Activated CD4-positive, alpha-beta T cell treated with anti-CD3 and anti-CD28 coated beads, Interleukin-2, amount 50 U/mL, for 48 hours (primary cell): Measurements from ENCODE around the gene SLC6A9.

Source experiments
- DNase-seq, 2 experiments: peaks; one replicate each; pipeline ENCODE4 v3.0.0-alpha.2; 2020

SLC6A9 gene

GRCh38 chr1:43965316-43965715, 65.9 kb downstream of the SLC6A9 start:
- no peak for DNase-seq

DNA sequence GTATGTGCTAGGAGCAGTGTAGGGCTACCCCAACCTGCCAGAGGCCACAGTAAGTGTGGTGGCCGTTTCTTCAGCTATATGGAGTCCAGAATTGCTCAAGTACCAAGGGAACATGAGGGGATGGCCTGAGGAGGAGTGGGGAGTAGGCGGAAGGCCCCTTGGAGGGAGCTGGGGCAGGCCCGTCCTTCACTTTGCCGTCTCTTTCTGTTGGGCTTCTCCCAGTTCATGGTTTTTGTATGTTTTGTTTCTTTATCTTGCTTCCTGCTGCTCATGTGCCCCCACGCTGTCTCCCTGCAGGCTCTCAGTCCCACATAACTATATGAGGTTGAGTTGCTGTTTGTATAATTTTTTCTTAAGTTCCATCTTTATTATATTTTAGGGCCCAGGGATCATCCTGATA, 67.4 kb downstream of the SLC6A9 start:
- DNase-seq, result no peak

DNA sequence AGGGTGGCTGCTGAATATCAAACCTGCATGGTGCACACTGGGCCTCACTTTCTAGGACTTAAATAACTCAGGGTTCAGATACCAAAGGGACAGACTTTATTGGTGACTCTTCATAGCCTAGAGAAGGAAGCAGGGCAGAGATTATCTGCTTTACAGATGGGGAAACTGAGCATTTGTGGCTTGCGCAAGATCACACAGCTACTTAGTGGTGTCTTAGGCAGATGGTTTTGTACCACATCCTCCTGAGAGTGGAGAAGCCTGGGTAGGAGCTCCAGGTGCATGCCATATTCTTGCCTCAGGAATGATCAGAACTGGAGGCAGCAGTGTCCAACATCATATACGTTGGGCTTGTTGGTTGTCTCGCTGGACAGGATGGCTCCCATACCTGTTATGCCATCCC, 68.3 kb downstream of the SLC6A9 start:
- no peak for DNase-seq

- DNase-seq, result no peak
Observed at GRCh38 chr1:43962324-43962723, 68.9 kb downstream of the SLC6A9 start.

GRCh38 chr1:43961692-43962091, 69.6 kb downstream of the SLC6A9 start:
- DNase-seq, result no peak

DNA sequence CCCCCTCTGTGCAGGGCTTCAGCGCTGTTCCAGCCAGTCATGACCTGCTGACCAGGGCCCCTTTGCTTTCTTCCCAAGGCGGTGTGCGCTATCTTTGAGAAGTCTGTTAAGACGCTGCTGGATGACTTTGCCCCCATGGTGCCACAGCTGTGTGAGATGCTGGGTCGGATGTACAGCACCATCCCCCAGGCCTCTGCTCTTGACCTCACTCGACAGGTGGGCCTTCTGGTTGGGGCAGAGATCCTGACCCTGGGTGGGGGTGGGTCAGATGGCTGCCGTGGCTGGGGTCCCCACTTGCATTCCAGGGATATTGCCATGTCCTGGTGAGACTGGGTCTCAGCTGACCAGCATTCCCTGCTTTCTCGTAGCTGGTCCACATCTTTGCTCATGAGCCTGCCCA, 70.5 kb downstream of the SLC6A9 start:
- DNase-seq, result no peak

- no peak for DNase-seq
Observed at GRCh38 chr1:43958351-43959255, 72.7 kb downstream of the SLC6A9 start.

DNA sequence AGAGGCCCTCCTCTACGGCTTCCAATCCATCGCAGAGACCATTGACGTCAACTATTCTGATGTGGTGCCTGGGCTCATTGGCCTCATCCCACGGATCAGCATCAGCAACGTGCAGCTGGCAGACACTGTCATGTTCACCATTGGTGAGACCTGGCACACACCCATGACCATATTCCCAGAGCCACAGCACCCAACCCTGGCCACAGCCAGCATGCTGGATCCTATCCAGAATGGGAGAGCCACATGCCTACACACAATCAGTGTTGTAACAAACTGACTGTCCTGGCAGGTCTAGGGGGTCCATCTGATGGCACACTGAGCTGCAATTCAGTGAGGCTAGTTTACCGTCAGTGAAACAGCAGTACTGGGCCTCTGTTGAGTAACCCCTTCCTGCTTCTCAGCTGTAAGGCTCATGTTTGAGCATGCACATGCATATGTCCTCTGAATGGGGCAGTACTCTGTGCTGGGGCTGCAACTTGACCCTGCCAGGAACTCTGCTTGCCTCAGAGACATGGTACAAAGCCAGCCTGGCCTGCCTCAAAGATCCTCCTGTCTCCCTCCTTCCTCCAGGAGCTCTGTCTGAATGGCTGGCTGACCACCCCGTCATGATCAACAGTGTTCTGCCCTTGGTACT, 73.7 kb downstream of the SLC6A9 start:
- no peak for DNase-seq

GRCh38 chr1:43956234-43956633, 75.0 kb downstream of the SLC6A9 start:
- no peak for DNase-seq

DNA sequence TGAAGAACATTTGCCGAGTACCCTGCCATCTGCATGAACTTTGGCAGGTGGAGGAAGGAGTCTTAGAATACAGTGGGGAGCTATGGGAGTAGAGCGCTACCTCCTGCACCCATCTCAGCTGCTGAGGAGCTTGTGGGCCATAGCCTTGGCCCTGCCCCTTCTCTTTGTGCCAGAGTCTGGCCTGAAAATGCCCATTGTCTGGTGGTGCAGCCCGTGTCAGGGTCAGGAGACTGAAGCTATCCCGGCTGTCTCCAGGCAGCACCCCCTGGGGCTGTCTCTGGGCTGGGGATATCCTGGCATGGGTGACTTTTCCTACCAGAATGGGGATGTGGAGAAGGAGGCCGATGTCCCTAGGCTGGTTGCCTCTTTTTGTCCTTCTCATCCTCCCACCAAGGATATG, 77.2 kb downstream of the SLC6A9 start:
- DNase-seq, result no peak

GRCh38 chr1:43953361-43953760, 77.9 kb downstream of the SLC6A9 start:
- no peak for DNase-seq

- no peak for DNase-seq
Observed at GRCh38 chr1:43952731-43953346, 78.4 kb downstream of the SLC6A9 start.

DNA sequence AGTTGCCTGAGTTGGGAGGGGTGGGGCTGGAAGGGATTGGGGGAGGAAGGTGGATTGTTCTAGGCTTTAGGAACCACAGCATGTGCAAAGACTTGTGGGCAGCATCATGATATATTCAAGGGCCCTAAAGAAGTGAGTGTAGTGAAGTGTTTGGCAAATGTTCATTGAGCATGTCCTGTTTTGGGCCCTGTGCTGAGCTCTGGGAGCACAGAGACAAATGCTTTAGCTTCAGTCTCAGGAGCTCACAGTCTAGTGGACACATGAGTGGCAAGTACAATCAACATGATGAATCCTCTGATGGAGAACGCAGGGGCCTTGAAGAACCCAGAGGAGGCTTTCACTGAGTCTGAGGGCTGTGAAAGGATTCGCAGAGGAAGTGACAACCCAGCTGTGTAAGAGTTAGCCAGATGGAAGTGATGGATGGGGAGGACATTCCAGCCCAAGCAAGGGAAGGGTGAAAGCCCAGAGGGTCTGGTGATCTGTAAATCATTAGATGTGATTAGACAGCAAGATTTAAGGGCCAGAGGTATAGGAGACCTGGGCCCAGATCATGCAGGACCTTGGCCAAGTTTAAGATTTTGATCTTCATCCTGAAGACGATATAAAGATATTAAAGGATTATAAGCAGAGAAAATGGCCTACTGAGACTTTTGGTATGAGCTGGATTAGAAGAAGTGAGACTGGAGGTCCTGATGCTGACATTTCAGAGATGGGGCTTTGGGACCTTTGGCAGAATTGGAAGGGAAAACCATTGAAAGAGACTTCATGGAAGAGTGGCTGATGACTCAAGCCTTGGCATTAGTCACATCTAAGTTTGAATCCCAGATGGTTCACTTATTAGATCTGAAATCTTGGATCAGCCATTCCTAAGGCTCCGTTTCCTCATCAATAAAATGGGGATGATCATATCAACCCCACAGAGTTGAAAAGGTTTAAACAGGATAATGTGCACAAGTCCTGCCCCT, 80.0 kb downstream of the SLC6A9 start:
- no peak for DNase-seq

DNA sequence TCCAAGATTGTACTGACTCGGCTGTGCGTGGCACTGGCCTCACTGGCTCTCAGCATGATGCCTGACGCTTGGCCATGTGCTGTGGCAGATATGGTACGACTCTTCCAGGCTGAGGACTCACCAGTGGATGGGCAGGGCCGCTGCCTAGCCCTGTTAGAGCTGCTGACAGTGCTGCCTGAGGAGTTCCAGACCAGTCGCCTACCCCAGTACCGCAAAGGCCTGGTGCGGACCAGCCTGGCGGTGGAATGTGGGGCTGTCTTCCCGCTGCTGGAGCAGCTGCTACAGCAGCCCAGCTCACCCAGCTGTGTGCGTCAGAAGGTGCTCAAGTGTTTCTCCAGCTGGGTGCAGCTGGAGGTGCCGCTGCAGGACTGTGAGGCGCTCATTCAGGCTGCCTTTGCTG, 81.6 kb downstream of the SLC6A9 start:
- no peak for DNase-seq

GRCh38 chr1:43947874-43948437, 83.3 kb downstream of the SLC6A9 start:
- no peak for DNase-seq

DNA sequence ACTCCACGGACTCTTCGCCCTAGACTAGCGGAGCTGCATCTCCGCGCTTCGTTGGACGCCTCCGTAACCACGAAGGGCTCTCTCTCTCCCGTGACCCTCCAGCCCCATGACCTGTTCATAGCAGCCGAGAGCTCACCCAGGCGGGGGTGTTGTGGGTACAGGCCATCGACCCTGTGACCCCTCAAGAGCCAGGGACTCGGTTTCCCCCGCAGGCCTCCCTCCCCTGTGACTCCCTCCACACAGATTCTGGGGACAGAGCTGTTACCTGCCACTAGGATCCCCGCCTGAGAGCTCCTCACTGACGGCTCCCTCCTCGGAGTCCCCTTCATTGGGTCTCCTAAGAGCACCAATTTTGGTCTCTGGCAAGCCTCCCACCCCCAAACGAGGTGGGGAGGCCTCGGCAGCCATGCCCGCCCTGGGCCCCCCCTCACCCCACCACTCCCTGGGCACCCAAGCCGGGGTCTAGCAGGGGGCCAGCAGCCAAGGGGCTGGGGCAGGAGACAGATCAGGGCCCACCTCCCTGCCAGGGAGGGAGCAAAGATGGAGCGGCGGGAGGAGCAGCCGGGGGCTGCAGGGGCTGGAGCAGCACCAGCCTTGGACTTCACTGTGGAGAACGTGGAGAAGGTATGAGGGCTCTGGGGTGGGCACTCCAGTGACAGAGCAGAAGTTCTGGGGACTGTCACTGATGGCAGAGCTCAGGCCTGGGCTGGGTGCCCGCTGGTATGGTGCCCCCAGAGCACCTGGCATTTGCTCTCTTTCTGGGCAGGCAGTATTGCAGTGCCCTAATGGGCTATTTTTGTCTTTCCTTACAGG, 84.0 kb downstream of the SLC6A9 start:
- DNase-seq, result no peak
